Activated naive CD8-positive, alpha-beta T cell (primary cell): ENCODE measurements around the gene BFSP2.
A peak's percentile ranks its signal among the peaks of the same experiment; 100 is the strongest.

Experiments used
- H3K27ac Mint-ChIP-seq: one replicate; pipeline ENCODE4 v1.8.0; 2021; ENCODE audit warnings: mixed read lengths
- H3K27me3 Mint-ChIP-seq: one replicate; pipeline ENCODE4 v1.8.0; 2021; ENCODE audit warnings: mixed read lengths
- H3K36me3 Mint-ChIP-seq: one replicate; pipeline ENCODE4 v1.8.0; 2021; ENCODE audit warnings: mixed read lengths
- H3K4me1 Mint-ChIP-seq: one replicate; pipeline ENCODE4 v1.8.0; 2021; ENCODE audit warnings: low read depth, mixed read lengths
- H3K4me3 Mint-ChIP-seq: one replicate; pipeline ENCODE4 v1.8.0; 2021; ENCODE audit warnings: mild to moderate bottlenecking, mixed read lengths
- H3K9me3 Mint-ChIP-seq: one replicate; pipeline ENCODE4 v1.8.0; 2021; ENCODE audit warnings: low read depth, mixed read lengths

The BFSP2 gene

DNA sequence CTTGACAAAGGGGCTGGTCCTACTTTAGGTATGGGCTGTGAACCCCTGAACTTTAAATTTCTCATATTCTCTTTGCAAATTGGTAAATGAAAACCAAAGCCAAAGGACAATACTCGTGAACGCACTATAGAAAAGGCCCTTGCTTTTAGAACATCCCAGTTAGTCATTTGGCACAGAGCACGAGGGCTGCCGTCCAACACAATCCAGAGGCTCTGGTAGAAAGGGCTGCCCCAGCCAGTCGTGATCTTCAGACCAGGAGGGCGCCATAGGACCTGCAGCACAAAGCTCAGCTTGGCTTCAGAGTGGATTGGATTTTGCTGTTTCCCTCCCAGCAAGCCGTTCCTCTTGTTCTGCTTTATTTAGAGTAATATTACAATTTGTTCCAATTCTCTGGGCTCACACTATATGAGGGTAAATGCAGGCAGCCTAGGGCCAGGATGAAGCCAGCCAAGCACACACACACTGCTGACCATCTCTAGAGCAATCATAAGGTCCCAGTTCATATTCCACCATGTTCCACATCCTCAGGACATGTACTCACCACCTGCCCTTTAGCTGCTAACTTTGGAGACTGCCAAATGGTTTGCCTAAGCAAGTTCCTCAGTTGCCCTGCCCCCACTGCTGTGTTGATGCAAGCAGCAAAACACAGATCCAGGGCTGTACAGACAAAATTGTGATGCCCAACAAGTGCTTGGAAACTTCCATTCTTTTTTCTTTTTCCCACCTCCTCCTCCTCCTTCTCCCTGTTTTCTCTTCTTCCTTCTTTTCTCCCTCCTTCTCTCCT, 6.0 kb upstream of the BFSP2 start:
- no peak overlapping the region for H3K27ac Mint-ChIP-seq
- no peaks in the 10 kb centered on the region for H3K27me3 Mint-ChIP-seq
- no peak overlapping the region for H3K4me3 Mint-ChIP-seq
- H3K9me3 Mint-ChIP-seq = no peaks in the 10 kb centered on the region
- H3K36me3 Mint-ChIP-seq = no peaks in the 10 kb centered on the region
- H3K4me1 Mint-ChIP-seq = peaks cover 6% of the 10 kb centered on the region

DNA sequence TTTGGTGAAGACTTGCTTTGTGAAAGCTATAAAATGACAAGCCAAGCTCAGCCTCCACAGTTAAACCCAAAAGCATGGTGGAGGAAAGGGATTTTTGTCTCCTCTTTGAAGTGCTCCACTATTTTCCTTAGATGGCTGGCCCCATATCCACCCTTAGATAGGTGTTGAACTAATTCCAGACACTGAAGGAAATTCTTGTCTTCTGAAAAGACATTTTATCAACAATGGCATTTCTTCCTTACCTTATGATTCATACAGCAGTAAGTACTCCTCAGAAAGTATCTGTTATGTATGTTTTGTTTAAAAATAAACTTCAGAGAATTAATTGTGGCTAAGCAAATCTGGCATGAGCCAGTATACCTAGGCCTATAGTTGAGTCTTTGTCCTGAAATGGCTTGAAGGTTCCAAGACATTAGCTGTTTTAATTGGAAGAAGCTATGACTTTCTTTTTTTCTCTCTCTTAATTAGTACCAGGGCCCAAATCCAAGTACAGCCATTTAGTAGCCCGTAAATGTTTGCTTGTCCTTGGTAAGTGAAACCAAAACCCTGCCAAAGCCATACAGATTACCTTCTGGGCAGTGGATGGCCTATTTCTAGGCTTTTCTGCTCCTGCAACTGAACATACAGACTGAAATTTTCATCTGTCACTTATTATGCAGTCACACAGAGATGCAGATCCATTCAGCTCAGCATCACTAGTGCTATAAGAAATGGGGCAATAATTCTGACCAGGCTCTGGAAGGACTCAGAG, 5.1 kb upstream of the BFSP2 start:
- H3K36me3 Mint-ChIP-seq = no peaks in the 10 kb centered on the region
- no peaks in the 10 kb centered on the region for H3K27me3 Mint-ChIP-seq
- H3K4me3 Mint-ChIP-seq = no peak overlapping the region
- peaks cover 6% of the 10 kb centered on the region for H3K4me1 Mint-ChIP-seq
- no peaks in the 10 kb centered on the region for H3K9me3 Mint-ChIP-seq
- no peak overlapping the region for H3K27ac Mint-ChIP-seq

DNA sequence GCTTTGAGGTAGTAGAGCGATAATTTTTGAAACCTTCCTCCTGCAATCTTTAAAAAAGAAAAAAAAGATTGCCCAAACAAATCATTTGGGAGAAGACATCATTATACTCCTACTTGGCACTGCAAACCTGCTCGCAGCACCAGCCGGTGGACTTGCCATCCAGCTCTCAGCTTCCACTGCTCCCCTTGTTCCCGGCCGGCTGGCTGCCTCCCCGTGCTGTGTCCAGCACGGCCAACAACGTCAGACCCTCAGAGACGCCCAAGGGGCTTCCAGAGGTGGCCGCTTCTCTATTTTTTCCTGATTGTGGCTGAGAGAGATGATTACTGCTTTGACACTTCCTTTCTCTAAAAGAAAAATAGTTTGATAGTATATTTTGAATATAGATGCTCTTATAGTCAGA, 3.0 kb upstream of the BFSP2 start:
- H3K4me1 Mint-ChIP-seq = peaks cover 6% of the 10 kb centered on the region
- no peaks in the 10 kb centered on the region for H3K9me3 Mint-ChIP-seq
- H3K36me3 Mint-ChIP-seq = no peaks in the 10 kb centered on the region
- H3K27me3 Mint-ChIP-seq = no peaks in the 10 kb centered on the region
- no peak overlapping the region for H3K4me3 Mint-ChIP-seq
- no peak overlapping the region for H3K27ac Mint-ChIP-seq

DNA sequence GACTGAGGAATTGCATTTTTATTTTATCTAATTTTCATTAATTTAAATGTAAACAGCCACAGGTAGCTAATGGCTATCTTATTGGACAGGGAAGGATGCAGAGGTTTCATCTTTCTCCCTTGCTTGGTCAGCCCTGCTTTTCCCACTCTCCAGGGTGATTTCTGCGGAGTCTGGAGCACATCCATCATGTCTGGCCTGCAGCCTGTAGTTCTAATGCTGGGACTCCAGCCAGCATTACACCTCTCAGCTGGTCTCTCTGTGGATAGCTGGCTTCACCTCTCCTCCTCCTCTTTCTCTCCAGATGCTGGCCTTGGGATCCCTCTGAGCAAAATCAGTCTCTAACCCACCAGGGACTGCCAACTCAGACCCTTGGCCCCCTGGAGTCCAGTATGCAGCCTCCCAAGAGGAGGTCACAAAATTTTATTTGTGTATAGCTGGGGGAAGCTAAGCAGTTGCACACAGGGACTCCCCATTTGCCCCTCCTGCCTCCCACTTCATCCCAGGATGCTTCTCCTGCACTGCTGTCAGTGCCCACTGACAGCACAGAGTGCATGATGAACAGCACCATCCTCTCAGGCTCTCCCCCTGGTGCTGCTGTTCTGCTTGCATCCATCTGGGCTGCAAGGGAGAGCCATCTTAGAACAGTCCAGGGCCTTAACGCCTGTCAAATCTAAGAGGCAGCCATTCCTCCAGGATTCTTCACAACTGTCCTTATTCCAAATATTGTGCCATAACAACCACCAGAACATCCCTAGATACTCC, 1.7 kb downstream of the BFSP2 start:
- H3K9me3 Mint-ChIP-seq = no peaks in the 10 kb centered on the region
- H3K4me3 Mint-ChIP-seq = no peak overlapping the region
- no peak overlapping the region for H3K27ac Mint-ChIP-seq
- H3K36me3 Mint-ChIP-seq = no peaks in the 10 kb centered on the region
- H3K4me1 Mint-ChIP-seq = no peaks in the 10 kb centered on the region
- H3K27me3 Mint-ChIP-seq = no peaks in the 10 kb centered on the region

DNA sequence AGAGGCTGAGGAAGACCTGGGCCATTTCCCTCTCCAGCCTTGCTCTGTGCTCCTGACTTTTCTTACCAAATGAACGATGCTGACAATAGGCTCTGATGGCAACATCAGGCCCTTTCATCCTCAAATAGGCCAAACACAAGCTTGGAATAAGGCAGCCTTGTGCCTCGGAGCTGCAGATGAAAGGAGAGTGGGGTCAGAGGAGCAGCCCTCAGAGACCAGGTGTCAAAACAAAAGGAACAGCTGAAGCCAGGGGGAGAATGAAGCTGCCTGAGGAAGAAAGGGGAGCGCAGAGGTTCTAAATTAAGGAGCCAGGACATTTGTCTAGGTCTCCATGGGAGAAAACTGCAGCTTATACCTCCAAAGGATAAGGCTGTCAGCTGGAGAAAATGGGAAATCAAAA, 5.1 kb downstream of the BFSP2 start:
- H3K4me1 Mint-ChIP-seq = no peaks in the 10 kb centered on the region
- no peak overlapping the region for H3K27ac Mint-ChIP-seq
- no peak overlapping the region for H3K4me3 Mint-ChIP-seq
- no peaks in the 10 kb centered on the region for H3K27me3 Mint-ChIP-seq
- no peaks in the 10 kb centered on the region for H3K9me3 Mint-ChIP-seq
- no peaks in the 10 kb centered on the region for H3K36me3 Mint-ChIP-seq

DNA sequence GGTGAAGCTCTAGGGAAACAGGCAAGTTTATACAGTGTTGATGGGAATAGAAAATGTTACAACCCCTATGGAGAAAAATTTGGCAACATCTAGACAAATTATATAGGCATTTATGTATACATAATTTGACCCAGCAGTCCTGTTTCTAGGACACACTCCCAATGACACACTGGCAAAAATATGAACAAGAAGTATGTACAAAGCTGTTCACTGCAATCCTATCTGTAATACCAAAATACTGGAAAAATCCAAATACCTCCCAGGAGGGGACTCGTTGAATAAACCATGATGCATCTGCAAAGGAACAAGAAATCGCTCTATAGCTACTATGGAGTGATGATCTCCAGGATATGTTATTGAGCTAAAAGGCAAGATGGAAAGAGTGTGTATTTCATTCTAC, 8.5 kb downstream of the BFSP2 start:
- Mint-ChIP-seq H3K4me3 (no peak overlapping the region), H3K36me3 (peaks cover 2% of the 10 kb centered on the region), H3K9me3 (no peaks in the 10 kb centered on the region), H3K27ac (no peak overlapping the region), H3K27me3 (no peaks in the 10 kb centered on the region), H3K4me1 (peaks cover 3% of the 10 kb centered on the region)

DNA sequence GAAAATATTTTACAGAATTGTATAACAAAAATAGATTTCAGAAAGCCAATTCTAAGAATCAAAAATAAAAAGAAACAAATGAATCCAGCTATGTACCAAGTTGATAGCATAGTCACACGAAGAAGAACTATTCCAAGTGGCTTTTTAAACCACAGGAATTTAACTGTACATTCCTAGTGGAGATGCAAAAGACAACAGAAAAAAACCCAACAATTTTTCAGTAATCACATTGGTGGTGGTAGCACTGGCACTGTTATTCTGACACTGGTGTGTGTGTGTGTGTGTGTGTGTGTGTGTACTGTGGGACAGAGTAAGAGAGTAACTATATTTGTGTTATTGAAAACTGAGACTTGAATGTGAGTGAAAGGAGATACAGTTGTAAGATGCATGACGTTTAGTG, 9.1 kb downstream of the BFSP2 start:
- H3K36me3 Mint-ChIP-seq = peaks cover 2% of the 10 kb centered on the region
- no peaks in the 10 kb centered on the region for H3K27me3 Mint-ChIP-seq
- no peak overlapping the region for H3K27ac Mint-ChIP-seq
- H3K4me3 Mint-ChIP-seq = no peak overlapping the region
- H3K9me3 Mint-ChIP-seq = no peaks in the 10 kb centered on the region
- H3K4me1 Mint-ChIP-seq = peaks cover 3% of the 10 kb centered on the region

DNA sequence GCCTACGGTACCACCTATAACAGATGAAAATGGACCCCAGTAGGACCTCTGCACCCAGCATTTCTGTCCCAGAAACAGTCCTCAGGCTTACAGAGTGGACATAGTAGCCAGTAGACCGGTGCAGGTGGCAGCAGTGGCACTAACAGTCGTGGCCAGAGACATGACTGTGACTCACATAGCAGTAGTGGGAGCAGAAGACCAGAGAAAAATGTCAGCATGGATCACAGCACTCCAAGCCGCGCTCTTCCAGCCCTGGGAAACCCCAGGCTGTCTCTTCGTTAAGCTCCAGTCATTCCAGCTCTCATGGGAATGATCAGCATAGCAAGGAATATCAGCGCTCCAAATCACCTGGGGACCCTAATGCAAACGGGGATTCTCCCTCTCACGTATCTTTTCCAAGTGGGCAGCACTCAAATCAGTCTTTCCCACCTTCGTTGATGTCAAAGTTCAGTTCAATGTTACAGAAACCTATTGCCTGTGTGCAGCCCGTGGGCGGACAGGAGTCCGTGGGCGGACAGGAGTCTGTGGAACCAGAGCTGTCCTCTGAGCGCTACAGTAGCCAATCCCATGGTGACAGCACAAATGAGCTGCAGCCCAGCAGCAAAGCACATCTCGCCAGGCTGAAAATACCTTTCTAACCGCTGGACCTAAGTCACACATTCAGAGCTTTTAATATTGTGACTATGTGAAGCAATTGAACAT, 10.5 kb downstream of the BFSP2 start:
- Mint-ChIP-seq H3K4me1 (peaks cover 3% of the 10 kb centered on the region), H3K27ac (no peak overlapping the region), H3K4me3 (no peak overlapping the region), H3K36me3 (peaks cover 2% of the 10 kb centered on the region), H3K9me3 (no peaks in the 10 kb centered on the region), H3K27me3 (no peaks in the 10 kb centered on the region)

DNA sequence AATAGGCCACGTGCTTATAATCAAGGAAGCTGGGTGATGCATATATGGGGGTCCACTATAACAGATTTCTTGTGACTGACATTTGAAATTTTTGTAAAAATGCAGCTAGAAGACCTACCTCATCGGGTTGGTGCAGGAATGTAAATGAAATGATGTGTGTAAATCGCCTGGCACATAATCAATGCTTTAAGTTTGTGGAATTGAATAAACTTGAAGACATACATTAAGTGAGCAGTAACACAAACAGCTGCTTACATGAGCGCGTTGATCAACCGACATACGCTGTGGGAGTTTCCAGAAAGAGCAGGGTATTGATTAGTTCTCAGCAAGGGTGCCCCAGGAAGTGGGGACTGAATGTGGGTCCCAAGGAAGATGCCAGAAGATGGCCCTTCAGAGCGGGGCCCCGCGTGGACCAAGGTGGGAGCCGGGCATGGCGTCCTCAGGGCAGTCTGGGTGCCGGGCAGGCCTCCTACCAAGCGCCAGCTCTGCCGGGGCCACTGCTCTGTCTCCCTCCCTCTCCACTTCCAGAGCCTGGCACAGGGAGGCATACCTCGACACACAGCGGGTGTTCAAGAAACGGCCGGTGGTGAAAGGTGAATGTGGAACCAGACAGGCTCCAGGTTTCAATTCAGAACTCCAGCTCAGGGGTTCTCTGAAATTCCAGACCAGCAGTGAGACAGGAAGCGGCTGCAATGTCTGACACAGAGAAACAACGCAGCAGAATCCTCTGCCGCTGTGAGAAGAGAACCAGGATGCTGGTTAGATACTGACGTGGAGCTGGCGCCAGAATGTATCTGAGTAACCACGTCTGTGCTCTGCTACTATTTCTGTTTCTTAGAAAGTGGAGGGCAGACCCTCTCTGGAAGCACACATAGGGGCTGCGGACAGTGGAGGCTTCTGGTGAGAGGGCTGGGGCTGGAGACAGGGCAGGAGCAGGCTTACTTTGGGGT, 12.6 kb downstream of the BFSP2 start:
- no peak overlapping the region for H3K4me3 Mint-ChIP-seq
- H3K27ac Mint-ChIP-seq = no peak overlapping the region
- H3K36me3 Mint-ChIP-seq = peaks cover 2% of the 10 kb centered on the region
- H3K9me3 Mint-ChIP-seq = no peaks in the 10 kb centered on the region
- no peaks in the 10 kb centered on the region for H3K27me3 Mint-ChIP-seq
- peaks cover 3% of the 10 kb centered on the region for H3K4me1 Mint-ChIP-seq

DNA sequence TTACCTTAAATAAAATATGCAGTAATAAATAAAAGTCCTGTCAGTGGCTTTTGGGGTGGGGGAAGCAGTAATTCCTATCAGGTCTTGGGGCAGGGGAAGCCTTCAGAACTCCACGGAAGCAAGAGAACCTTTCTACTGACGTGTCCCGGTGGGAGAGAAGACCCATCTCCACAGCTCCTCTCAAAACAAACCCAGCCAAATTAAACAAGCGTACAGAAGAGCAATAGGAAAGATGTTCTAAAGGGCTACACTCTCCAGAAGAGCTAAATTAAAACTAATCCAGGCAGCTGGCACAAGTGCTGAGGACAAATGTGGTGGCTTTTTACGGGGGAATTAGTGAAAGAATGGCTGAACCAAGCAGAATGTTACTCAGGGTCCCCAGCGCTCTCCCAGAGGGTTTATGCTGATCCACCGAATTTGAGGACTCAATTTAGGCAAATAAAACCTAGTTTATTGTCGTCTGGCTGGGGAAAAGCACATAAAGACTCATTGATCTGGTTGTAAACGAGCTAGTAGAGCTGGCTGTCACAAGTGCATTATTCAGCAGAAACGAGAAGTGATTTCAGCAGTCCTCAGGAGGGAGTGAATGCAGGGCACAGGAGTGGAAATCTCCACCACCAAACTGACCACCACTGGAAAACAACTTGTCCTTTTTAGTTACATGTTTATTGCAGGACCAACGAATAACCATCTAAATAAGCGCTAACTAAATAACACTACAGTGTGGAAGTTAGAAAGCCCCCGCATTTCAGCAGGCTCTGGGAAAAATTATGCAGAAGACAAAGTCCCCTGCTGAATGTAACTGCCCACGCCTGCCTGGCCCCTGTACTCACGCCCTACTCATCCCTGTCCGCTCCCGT, 13.5 kb downstream of the BFSP2 start:
- H3K4me3 Mint-ChIP-seq = no peak overlapping the region
- H3K36me3 Mint-ChIP-seq = peaks cover 2% of the 10 kb centered on the region
- H3K27me3 Mint-ChIP-seq = no peaks in the 10 kb centered on the region
- peaks cover 3% of the 10 kb centered on the region for H3K4me1 Mint-ChIP-seq
- H3K27ac Mint-ChIP-seq = no peak overlapping the region
- H3K9me3 Mint-ChIP-seq = no peaks in the 10 kb centered on the region

DNA sequence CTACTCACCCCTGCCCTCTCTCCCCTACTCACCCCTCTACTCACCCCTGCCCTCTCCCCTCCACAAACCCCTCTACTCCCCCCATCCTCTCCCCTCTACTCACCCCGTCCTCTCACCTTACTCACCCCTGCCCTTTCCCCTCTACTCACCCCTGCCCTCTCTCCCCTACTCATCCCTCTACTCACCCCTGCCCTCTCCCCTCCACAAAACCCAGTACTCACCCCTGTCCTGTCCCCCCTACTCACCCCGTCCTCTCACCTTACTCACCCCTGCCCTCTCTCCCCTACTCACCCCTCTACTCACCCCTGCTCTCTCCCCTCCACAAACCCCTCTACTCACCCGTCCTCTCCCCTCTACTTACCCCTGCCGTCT, 14.2 kb downstream of the BFSP2 start:
- peaks cover 2% of the 10 kb centered on the region for H3K36me3 Mint-ChIP-seq
- no peaks in the 10 kb centered on the region for H3K9me3 Mint-ChIP-seq
- H3K4me3 Mint-ChIP-seq = no peak overlapping the region
- no peak overlapping the region for H3K27ac Mint-ChIP-seq
- peaks cover 3% of the 10 kb centered on the region for H3K4me1 Mint-ChIP-seq
- H3K27me3 Mint-ChIP-seq = no peaks in the 10 kb centered on the region

DNA sequence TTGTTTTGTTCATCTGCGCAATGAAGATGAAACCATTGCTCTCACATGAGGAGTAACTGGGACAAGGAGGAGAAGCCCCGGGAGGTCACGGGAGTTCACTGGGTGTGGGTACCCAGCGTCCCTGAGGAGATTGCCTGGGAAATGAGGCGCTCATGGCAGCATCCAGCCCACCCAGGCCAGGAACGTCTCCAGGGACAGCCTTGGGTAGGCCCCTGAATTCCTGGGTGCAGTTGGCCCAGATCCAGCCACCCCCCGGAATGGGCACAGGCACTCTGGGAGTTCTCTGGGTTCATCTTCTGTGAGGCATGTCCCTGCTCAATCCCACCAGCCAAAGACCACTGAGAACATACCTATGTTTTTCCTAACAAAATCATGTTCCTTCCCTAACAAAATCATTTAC, 18.5 kb downstream of the BFSP2 start:
- Mint-ChIP-seq H3K4me1 (no peaks in the 10 kb centered on the region), H3K27me3 (no peaks in the 10 kb centered on the region), H3K27ac (no peak overlapping the region), H3K4me3 (no peak overlapping the region), H3K9me3 (no peaks in the 10 kb centered on the region), H3K36me3 (no peaks in the 10 kb centered on the region)

DNA sequence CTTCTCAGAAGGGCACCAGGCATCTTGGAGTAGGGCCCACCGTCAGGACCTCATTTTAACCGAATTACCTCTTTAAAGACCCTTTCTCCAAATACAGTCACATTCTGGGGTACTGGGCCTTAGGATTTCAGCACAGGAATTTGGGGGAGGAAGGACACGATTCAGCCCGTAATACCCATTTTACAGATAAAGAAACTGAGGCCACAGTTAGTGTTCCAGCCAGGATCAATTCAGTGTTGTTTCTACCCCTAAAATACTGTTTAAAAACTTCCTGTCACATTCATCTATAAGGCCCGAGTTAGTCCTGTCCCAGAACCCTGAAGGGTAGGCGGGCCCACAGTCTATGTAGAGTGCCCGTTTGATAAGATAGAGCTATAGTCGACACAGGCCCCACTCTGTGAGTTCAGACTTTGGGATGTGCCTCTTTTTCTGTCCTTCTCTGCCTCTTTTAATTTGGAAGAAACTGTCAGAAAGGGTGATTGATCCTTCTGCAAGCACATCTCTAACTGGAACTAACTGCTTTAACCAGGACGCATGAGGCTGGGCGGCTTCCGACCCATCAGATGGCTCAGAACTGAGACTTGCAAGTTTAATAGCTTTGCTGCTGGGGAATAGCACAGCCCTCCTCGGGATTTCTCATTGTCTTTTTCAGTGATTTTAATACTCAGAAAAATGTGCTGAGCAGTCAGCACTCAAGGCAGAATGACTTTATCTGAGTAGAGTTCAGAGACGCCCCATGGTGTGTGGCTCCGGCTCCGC, 19.5 kb downstream of the BFSP2 start:
- H3K27ac Mint-ChIP-seq = peak overlapping the region; percentile 6
- H3K36me3 Mint-ChIP-seq = no peaks in the 10 kb centered on the region
- H3K4me1 Mint-ChIP-seq = peaks cover 3% of the 10 kb centered on the region
- no peak overlapping the region for H3K4me3 Mint-ChIP-seq
- H3K27me3 Mint-ChIP-seq = no peaks in the 10 kb centered on the region
- no peaks in the 10 kb centered on the region for H3K9me3 Mint-ChIP-seq
